ENCODE data around the gene PCIF1.

- TF ChIP-seq CTCF (conservative IDR thresholded peaks at IDR 0.05 in 1 of 2, IDR thresholded peaks at IDR 0.05 in 1 of 2; ENCODE audit: extremely low read depth in 1 of 2, insufficient read depth in 1 of 2, low read depth in 1 of 2, low read length in 2 of 2) (no peak), EZH2 (IDR thresholded peaks at IDR 0.05; ENCODE audit: borderline replicate concordance, low read length) (no peak)
Measured at GRCh38 chr20:45926731-45927070, 7.8 kb upstream of the PCIF1 start.

All from mammary epithelial cell (primary cell).